Measurements from ENCODE around the gene ZNG1B. TPM values are rescaled to one million over a fixed set of nuclear protein-coding genes. Genes with fewer than 3 reads are reported as not detected.
"Not testable (repeated sequence)": the region's sequence is repeated elsewhere in the genome, so short reads cannot be mapped to it uniquely, and the experiment has no call there.

The ZNG1B gene
- total RNA-seq, 1 donor from 2014 or later: 1.3 TPM

GRCh38 chr2:113541204-113541975 lies 103.9 kb downstream of the ZNG1B start:
- H3K9me3 ChIP-seq; H3K27me3 ChIP-seq; H3K4me1 ChIP-seq; H3K36me3 ChIP-seq; intact Hi-C loops (cut with DNase I): not testable (repeated sequence)
- DNase-seq (ENCODE audit: low spot score in 2 of 2): peak in 1 of 2 donors; percentile 67
- H3K4me3 ChIP-seq: peak overlapping the region; percentile 65 to 73
- peak overlapping the region; percentile 50 to 72 for H3K27ac ChIP-seq

GRCh38 chr2:113541976-113542485 lies 104.5 kb downstream of the ZNG1B start:
- H3K4me1 ChIP-seq; H3K9me3 ChIP-seq; H3K27ac ChIP-seq; DNase-seq (ENCODE audit: low spot score in 2 of 2); H3K36me3 ChIP-seq; H3K27me3 ChIP-seq; intact Hi-C loops (cut with DNase I): not testable (repeated sequence)
- peak overlapping the region; percentile 65 to 73 for H3K4me3 ChIP-seq

GRCh38 chr2:113542529-113542928 lies 105.0 kb downstream of the ZNG1B start:
- H3K36me3 ChIP-seq; H3K27ac ChIP-seq; intact Hi-C loops (cut with DNase I); H3K27me3 ChIP-seq; H3K4me1 ChIP-seq; H3K9me3 ChIP-seq; DNase-seq (ENCODE audit: low spot score in 2 of 2): not testable (repeated sequence)
- peak overlapping the region in 1 of 2 donors; percentile 73 for H3K4me3 ChIP-seq

Other genes with a start within 250 kb of the ZNG1B start
- gene PAX8, start 158.8 kb upstream of the ZNG1B start, total RNA-seq: 0.11 TPM
- gene FOXD4L1, start 61.0 kb downstream of the ZNG1B start, total RNA-seq: not detected
- 5.5 TPM for gene RABL2A, start 189.6 kb downstream of the ZNG1B start, total RNA-seq

Measured in ascending aorta (tissue), 2 donors.